GM12878 (cell line): ENCODE data around the gene CACNA1H. TPM values are rescaled to one million over a fixed set of nuclear protein-coding genes. Genes with fewer than 3 reads are reported as not detected.

Source experiments
- ATAC-seq: fragments of 200-7000 bp; cut with Tn5 transposase; 3 replicates; pipeline ENCODE4 v1.9.1; 2020; ENCODE audit warnings: mild to moderate bottlenecking, moderate library complexity
- BruUV-seq: library from RNA; stranded (reverse); fragments of 400-500 nt; replicated peaks from 2 replicates; lab custom pipeline; 2021; lab: Mats Ljungman, UMichigan
- CTCF ChIA-PET: fragments of 300-600 bp; sonication (Branson Sonifier 250); formaldehyde crosslinking; extraction: SDS; loops from one replicate; lab custom pipeline; 2021; ENCODE audit warnings: inconsistent platforms; lab: Yijun Ruan, JAX
- POLR2A ChIA-PET: fragments of 350-600 bp; formaldehyde crosslinking; extraction: SDS; loops from one replicate; lab custom pipeline; 2021; ENCODE audit warnings: inconsistent platforms; lab: Charles Lee
- RAD21 ChIA-PET: fragments of 300-600 bp; sonication (Branson Sonifier 250); formaldehyde crosslinking; loops from one replicate; lab custom pipeline; 2023; ENCODE audit warnings: antibody characterized with exemption; ENCODE audit not compliant: unreplicated experiment; lab: Charles Lee
- SMC1A ChIA-PET: fragments of 300-600 bp; sonication (Branson Sonifier 250); formaldehyde crosslinking; loops from one replicate; lab custom pipeline; 2023; ENCODE audit not compliant: unreplicated experiment, uncharacterized antibody; lab: Charles Lee
- DNase-seq: peaks from one replicate; pipeline ENCODE4 v3.0.0-alpha.2; 2011; ENCODE audit warnings: low read depth, low spot score
- FAIRE-seq: peaks from 3 replicates; lab custom pipeline; 2011; peaks lifted over from hg19 to GRCh38; lab: Jason Lieb, UNC
- H2AFZ ChIP-seq: 2 replicates; pipeline ENCODE4 v1.6.0; 2011; ENCODE audit warnings: low read depth, low read length, control low read depth; ENCODE audit not compliant: control insufficient read depth
- H3K27ac ChIP-seq: 2 replicates; pipeline ENCODE4 v1.5.1; 2011; ENCODE audit warnings: control low read depth; ENCODE audit not compliant: control insufficient read depth, insufficient read depth
- H3K27me3 ChIP-seq, 2 experiments: replicated peaks in 1 of 2; 2 replicates each; pipeline versions ENCODE4 v1.6.0 to v1.6.1; 2011; ENCODE audit warnings: low read length in 1 of 2; ENCODE audit not compliant: control insufficient read depth in 2 of 2, insufficient read depth in 2 of 2
- H3K36me3 ChIP-seq, 2 experiments: 2 replicates each; pipeline ENCODE4 v1.5.1; 2011; ENCODE audit warnings: low read length in 1 of 2; ENCODE audit not compliant: control insufficient read depth in 2 of 2, insufficient read depth in 2 of 2
- H3K4me1 ChIP-seq: 2 replicates; pipeline ENCODE4 v1.6.1; 2011; ENCODE audit warnings: mild to moderate bottlenecking, low read length, moderate library complexity, mixed read lengths; ENCODE audit not compliant: control insufficient read depth, insufficient read depth
- H3K4me2 ChIP-seq: 2 replicates; pipeline ENCODE4 v1.6.0; 2011; ENCODE audit warnings: control low read depth; ENCODE audit not compliant: control insufficient read depth, insufficient read depth
- H3K4me3 ChIP-seq: fragments of 200-600 bp; sonication (generic); 2 replicates; pipeline ENCODE4 v1.5.1; 2016
- H3K79me2 ChIP-seq: 2 replicates; pipeline ENCODE4 v1.6.0; 2011; ENCODE audit warnings: low read length; ENCODE audit not compliant: control insufficient read depth, insufficient read depth
- H3K9ac ChIP-seq: 2 replicates; pipeline ENCODE4 v1.8.0; 2011; ENCODE audit warnings: low read length, control low read depth, mixed read lengths; ENCODE audit not compliant: control insufficient read depth, insufficient read depth
- H3K9me3 ChIP-seq: replicated peaks from 3 replicates; pipeline ENCODE4 v1.5.1; 2011; ENCODE audit warnings: mild to moderate bottlenecking, low read length; ENCODE audit not compliant: control insufficient read depth, insufficient read depth
- H4K20me1 ChIP-seq: 2 replicates; pipeline ENCODE4 v1.6.0; 2011; ENCODE audit not compliant: control insufficient read depth, insufficient read depth
- BCLAF1 ChIP-seq: fragments of 450-650 bp; IDR thresholded peaks from 2 replicates; pipeline ENCODE4 v1.6.1; 2017; ENCODE audit warnings: antibody characterized with exemption, mild to moderate bottlenecking, moderate library complexity
- CREB1 ChIP-seq: IDR thresholded peaks from 2 replicates; pipeline ENCODE4 v1.6.1; 2012; ENCODE audit warnings: low read depth, mild to moderate bottlenecking, inconsistent platforms
- EED ChIP-seq: sonication (generic); IDR thresholded peaks from 2 replicates; pipeline ENCODE4 v1.6.1; 2016; ENCODE audit warnings: antibody characterized with exemption, low read depth
- FOS ChIP-seq: IDR thresholded peaks from 3 replicates; pipeline ENCODE4 v1.6.1; 2011; ENCODE audit warnings: borderline replicate concordance; ENCODE audit not compliant: insufficient read length; ENCODE audit errors: extremely low read depth
- HDAC2 ChIP-seq: fragments of 200-600 bp; sonication (generic); IDR thresholded peaks from 2 replicates; pipeline ENCODE4 v1.6.1; 2017
- KAT2A ChIP-seq: conservative IDR thresholded peaks from 2 replicates; pipeline ENCODE4 v1.6.1; 2011; ENCODE audit warnings: low read depth, low read length; ENCODE audit not compliant: control insufficient read depth
- MYB ChIP-seq: fragments of 150-350 bp; IDR thresholded peaks from 2 replicates; pipeline ENCODE4 v1.6.1; 2014; ENCODE audit warnings: mild to moderate bottlenecking, low read depth, low read length, borderline replicate concordance
- RELB ChIP-seq: fragments of 450-650 bp; IDR thresholded peaks from 2 replicates; pipeline ENCODE4 v1.6.1; 2017; ENCODE audit warnings: low read depth, mild to moderate bottlenecking, moderate library complexity
- SIX5 ChIP-seq: IDR thresholded peaks from 2 replicates; pipeline ENCODE4 v1.6.1; 2011; ENCODE audit warnings: mild to moderate bottlenecking, low read depth, low read length, moderate library complexity; ENCODE audit not compliant: severe bottlenecking
- SMC3 ChIP-seq: IDR thresholded peaks from 2 replicates; pipeline ENCODE4 v1.6.1; 2011; ENCODE audit warnings: low read length, improper control_type of control experiment, borderline replicate concordance
- TCF3 ChIP-seq: IDR thresholded peaks from 2 replicates; pipeline ENCODE4 v1.6.1; 2012; ENCODE audit warnings: low read depth, mild to moderate bottlenecking, low read length, borderline replicate concordance; ENCODE audit not compliant: insufficient read depth
- WGBS: methylation state at CpG from one replicate; pipeline ENCODE4 v1.1.6; 2016; ENCODE audit warnings: low lambda C conversion rate; ENCODE audit not compliant: insufficient replicate concordance, insufficient coverage; ENCODE audit errors: missing lambda C conversion rate; 5-methylcytosine and 5-hydroxymethylcytosine counted together
- in situ Hi-C: fragments of 300-500 bp; cut with MboI; formaldehyde crosslinking; loops from 9 replicates; pipeline ENCODE4 v1.14.3; 2018; ENCODE audit warnings: mixed read lengths
- intact Hi-C: fragments of 100-400 bp; cut with micrococcal nuclease; formaldehyde crosslinking; loops from one replicate; pipeline ENCODE4 v1.14.2; 2022; ENCODE audit not compliant: unreplicated experiment
- polyA plus RNA-seq, 11 experiments: library from polyadenylated mRNA; depleted of rRNA in 4 of 11; unstranded in 6 of 11; stranded (reverse) in 5 of 11; fragments of >200 nt; fragmentation: Nextera tagmentation in 4 of 11; fragmentation: Illumina TruSeq in 1 of 11; extraction: Ambion mirVana in 4 of 11; extraction: Trizol in 1 of 11; gene quantifications; 1 replicate in 1 of 11; 2 replicates in 10 of 11; pipeline versions ENCODE4 v1.2.1 to v1.2.3, GENCODE V29; 2011 to 2016; ENCODE audit warnings: inconsistent platforms in 2 of 11, missing spikeins in 2 of 11, low read depth in 1 of 11
- total RNA-seq, 4 experiments: library from RNA; depleted of rRNA in 3 of 4; stranded (reverse); fragments of >200 nt in 3 of 4; fragmentation: Illumina TruSeq in 1 of 4; extraction: Trizol in 1 of 4; gene quantifications; 2 replicates each; pipeline versions ENCODE4 v1.2.1 to v1.2.3, GENCODE V29; 2013 to 2021
- TF ChIP-seq, protein P1 (sequence below): IDR thresholded peaks from 2 replicates; pipeline ENCODE4 v1.6.1; 2011; ENCODE audit warnings: mild to moderate bottlenecking, low read depth, low read length, moderate library complexity; ENCODE audit not compliant: insufficient replicate concordance
- TF ChIP-seq, protein P2 (sequence below): fragments of 450-650 bp; IDR thresholded peaks from 2 replicates; pipeline ENCODE4 v1.6.1; 2016; ENCODE audit warnings: mild to moderate bottlenecking

The CACNA1H gene
- total and polyA plus RNA-seq, 10 of the 15 experiments (the other 5 are each of a cell fraction or from before 2014, with no cell fraction given) = 0.03 to 0.54 TPM; not detected in 8

DNA sequence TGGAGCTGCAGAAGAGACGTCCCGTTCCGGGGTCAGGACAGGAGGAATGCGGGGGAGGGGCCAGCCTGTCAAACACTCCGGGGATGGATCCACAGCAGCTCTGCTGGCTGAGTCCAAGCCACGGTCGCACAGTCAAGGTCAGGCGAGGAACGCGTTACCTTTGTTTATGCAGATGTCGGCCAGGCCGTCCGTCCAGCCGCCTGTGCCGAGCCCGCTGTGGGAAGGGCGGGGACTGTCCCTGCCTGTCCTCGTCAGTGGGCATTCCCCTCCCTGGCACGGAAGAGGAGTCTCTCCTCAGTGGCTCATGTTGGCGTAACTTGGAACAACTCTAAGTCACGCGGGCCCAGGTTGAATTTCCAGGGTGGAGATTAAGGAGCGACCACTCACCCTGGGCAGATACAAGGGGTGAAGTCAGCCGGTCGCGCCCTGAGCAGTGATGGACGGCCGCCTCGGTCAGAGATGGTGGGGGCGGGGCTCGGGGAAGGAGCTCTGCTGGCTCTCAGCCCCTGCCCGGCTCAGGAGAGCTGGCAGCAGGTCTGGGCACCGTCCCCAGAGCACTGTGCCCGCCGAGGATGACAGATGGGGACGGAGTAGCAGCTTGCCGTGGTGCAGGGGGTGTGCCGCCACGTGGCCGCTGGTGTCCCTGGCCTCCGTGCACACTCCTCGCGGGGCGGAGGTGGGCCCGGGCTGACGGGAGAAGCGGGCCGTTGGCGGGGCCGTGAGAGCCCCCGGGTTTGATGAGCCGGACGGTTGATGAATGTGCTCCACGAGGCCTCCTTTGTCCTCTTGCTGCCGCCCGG, 7.3 kb downstream of the CACNA1H start:
- no peak for DNase-seq
- no peaks in the 10 kb centered on the region for H3K36me3 ChIP-seq
- H3K9me3 ChIP-seq = no peaks in the 10 kb centered on the region
- ATAC-seq = no peak
- ChIA-PET RAD21 (no interaction called here), CTCF (no interaction called here), SMC1A (no interaction called here), POLR2A (no interaction called here)
- in situ Hi-C loops = no loop called here
- no peak overlapping the region for H3K4me3 ChIP-seq
- intact Hi-C loops = no loop called here
- no peak overlapping the region for H3K9ac ChIP-seq
- no peaks in the 10 kb centered on the region for H3K27me3 ChIP-seq
- no peaks in the 10 kb centered on the region for H3K79me2 ChIP-seq
- BruUV-seq = no TSS peak
- no peak for TF ChIP-seq FOS
- no peak for TF ChIP-seq SMC3
- no peak for TF ChIP-seq KAT2A
- TF ChIP-seq, protein P1, sequence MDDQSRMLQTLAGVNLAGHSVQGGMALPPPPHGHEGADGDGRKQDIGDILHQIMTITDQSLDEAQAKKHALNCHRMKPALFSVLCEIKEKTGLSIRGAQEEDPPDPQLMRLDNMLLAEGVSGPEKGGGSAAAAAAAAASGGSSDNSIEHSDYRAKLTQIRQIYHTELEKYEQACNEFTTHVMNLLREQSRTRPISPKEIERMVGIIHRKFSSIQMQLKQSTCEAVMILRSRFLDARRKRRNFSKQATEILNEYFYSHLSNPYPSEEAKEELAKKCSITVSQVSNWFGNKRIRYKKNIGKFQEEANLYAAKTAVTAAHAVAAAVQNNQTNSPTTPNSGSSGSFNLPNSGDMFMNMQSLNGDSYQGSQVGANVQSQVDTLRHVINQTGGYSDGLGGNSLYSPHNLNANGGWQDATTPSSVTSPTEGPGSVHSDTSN = no peak
- TF ChIP-seq TCF3 = no peak
- no peak for TF ChIP-seq SIX5
- TF ChIP-seq BCLAF1 = no peak
- TF ChIP-seq EED = no peak
- TF ChIP-seq, protein P2, sequence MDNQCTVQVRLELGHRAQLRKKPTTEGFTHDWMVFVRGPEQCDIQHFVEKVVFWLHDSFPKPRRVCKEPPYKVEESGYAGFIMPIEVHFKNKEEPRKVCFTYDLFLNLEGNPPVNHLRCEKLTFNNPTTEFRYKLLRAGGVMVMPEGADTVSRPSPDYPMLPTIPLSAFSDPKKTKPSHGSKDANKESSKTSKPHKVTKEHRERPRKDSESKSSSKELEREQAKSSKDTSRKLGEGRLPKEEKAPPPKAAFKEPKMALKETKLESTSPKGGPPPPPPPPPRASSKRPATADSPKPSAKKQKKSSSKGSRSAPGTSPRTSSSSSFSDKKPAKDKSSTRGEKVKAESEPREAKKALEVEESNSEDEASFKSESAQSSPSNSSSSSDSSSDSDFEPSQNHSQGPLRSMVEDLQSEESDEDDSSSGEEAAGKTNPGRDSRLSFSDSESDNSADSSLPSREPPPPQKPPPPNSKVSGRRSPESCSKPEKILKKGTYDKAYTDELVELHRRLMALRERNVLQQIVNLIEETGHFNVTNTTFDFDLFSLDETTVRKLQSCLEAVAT = no peak
- TF ChIP-seq MYB = no peak
- no peak for TF ChIP-seq CREB1
- no peak for TF ChIP-seq RELB
- no peak for TF ChIP-seq HDAC2
- H3K4me2 ChIP-seq = no peak overlapping the region
- no peak for FAIRE-seq
- no peak overlapping the region for H3K27ac ChIP-seq
- 65% methylated on average over 55 of the region's 56 CpGs for WGBS
- H2AFZ ChIP-seq = no peak overlapping the region
- no peaks in the 10 kb centered on the region for H4K20me1 ChIP-seq
- H3K4me1 ChIP-seq = no peaks in the 10 kb centered on the region
